A172 (cell line): Measurements from ENCODE around the gene HOXD11. TPM values are rescaled to one million over a fixed set of nuclear protein-coding genes. Genes with fewer than 3 reads are reported as not detected.
A peak's percentile ranks its signal among the peaks of the same experiment; 100 is the strongest.

ENCODE experiments used
- DNase-seq: peaks from one replicate; pipeline ENCODE4 v3.0.0-alpha.2; 2015; ENCODE audit warnings: low spot score
- total RNA-seq: library from RNA; depleted of rRNA; stranded (reverse); fragments of >200 nt; shearing (Covaris generic); gene quantifications from 2 replicates; pipeline ENCODE4 v1.2.3, GENCODE V29; 2014

The HOXD11 gene
- total RNA-seq, 1 experiment from 2014 or later: 17.3 TPM

DNA sequence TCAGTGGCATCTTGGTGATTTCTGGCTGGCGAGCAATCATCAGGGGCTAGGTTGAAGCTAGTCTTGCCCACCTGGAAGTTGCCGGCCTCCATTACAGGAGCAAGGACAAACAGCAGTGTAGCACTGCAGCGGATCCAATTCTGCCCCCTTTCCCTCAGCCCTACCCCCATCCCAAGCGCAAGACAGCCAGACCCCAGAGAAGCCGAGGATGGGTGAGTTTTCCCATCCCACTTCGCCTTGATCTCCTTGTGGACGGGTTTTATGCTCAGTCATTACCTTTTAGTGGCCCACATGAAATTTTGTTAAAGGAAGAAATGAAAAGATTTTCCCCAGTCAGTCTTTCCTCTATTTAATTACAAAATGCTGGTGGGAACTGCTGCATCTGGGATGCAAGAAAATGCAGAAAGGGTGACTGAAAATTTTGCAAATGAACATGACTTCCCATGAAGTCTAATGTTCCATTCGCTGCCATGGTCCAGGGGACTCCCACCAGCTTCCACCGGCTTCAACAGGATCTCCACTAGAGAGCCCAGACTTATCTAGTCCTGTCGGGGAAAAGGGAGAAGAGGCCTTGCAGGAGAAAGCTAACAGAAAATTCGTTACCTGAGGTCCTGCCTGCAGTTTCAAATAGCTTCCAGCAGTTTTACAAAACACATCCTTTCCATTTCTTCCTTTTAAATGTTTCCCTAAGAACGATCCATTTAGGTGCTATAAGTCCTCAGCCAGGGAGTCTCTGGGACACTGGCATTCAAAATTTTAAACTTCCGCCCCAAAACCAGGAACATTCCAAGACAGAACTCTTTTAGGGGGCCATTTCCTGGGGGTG is 13.5 kb downstream of the HOXD11 start:
- no peak for DNase-seq

DNA sequence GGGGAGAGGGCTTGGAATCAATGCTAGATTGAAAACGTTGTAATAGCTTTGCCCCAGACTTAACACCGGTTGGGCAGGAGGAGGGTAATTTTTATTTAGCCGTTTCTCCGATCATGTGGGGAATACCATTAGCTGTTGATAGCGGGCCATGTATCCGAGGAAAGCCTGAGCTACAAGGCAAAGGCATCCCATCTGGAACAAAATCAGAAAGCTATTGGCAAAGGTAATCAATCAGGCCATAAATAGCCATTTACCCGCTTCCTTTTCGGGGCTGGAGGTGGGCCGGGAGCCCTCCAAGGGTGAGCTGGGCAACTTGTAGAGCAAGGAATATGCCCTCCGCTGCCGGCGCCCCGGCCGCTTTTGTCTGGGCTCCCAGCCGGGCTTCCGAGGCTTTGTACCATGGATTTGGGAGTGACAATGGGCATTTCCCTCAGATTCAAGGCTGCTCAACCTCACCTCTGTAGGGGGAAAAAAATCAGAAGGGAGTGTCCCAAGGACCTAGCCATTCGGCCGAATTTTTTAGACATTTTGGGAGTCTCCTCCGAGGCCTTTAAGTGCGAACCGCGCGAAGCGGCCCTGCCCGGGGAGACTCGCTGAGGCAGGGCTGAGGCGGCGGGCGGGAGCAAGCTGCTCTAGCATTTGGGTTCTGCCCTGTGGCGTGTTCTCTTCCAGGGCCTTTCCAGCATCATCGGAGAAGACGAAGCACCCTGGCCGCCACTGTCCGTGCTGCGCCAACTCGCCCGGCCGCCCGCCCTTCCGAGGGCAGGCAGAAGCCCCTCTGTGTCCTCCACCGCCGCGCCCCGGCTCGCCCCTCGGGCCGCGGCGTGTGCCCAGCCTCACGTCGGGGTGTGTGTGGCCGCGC is 14.3 kb downstream of the HOXD11 start:
- no peak for DNase-seq

DNA sequence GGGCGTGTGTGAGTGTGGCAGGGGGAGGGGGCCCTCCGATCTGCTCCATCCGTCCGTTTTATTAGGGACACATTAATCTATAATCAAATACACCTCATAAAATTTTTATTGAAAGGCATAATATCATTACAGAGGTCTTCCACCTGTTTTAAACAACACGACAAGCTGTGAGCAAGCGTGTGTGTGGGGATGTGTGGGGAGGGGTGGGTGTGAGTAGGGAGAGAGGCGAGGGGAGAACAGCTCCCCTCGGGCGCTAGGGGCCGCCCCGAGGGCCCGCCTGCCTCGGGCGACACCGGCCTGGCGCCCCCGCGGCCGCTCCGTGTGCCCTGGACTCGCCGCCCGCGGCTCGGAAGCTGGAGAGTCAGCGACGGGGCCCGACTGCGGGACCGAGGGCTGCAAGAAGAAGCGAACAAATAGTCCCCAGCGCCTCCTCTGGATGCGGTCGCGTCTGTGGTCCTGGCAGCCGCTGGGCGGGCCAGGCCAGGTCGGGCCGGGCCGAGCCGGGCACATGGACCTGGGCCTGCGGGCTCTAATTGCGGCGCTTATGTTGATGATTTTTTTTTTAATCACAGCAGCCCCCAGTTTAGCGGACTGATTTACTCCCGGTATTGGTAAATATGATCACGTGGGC is 15.1 kb downstream of the HOXD11 start:
- no peak for DNase-seq

DNA sequence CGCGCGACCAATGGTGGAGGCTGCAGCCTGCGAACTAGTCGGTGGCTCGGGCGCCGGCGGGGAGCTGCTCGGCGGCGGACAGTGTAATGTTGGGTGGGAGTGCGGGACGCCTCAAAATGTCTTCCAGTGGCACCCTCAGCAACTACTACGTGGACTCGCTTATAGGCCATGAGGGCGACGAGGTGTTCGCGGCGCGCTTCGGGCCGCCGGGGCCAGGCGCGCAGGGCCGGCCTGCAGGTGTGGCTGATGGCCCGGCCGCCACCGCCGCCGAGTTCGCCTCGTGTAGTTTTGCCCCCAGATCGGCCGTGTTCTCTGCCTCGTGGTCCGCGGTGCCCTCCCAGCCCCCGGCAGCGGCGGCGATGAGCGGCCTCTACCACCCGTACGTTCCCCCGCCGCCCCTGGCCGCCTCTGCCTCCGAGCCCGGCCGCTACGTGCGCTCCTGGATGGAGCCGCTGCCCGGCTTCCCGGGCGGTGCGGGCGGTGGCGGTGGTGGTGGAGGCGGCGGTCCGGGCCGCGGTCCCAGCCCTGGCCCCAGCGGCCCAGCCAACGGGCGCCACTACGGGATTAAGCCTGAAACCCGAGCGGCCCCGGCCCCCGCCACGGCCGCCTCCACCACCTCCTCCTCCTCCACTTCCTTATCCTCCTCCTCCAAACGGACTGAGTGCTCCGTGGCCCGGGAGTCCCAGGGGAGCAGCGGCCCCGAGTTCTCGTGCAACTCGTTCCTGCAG is 15.8 kb downstream of the HOXD11 start, which contains the start of gene HOXD9:
Gene HOXD9, plus strand, starts transcription at position 37 of the 728 bp plus-strand sequence. Its CDS starts 50 bp downstream, at position 87.
- DNase-seq: no peak

DNA sequence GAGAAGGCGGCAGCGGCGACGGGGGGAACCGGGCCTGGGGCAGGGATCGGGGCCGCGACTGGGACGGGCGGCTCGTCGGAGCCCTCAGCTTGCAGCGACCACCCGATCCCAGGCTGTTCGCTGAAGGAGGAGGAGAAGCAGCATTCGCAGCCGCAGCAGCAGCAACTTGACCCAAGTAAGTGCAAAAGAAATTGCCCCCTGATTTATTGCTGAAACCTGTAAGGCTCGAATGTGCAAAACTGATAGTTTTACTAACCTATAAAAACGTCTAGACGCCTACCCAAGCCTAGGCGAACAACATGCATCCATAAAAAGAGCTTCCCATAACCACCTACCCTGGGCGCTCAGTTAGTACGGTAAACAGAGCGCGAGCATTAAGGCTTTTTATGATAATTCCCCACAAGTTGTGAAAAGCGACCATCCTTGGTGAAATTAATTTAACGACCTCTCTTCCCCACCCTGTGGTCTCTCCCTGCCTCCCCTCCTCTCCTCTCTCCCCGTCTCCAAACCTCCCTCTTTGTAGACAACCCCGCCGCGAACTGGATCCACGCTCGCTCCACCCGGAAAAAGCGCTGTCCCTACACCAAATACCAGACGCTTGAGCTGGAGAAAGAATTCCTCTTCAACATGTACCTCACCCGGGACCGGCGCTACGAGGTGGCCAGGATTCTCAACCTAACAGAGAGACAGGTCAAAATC is 16.5 kb downstream of the HOXD11 start:
- DNase-seq: no peak

DNA sequence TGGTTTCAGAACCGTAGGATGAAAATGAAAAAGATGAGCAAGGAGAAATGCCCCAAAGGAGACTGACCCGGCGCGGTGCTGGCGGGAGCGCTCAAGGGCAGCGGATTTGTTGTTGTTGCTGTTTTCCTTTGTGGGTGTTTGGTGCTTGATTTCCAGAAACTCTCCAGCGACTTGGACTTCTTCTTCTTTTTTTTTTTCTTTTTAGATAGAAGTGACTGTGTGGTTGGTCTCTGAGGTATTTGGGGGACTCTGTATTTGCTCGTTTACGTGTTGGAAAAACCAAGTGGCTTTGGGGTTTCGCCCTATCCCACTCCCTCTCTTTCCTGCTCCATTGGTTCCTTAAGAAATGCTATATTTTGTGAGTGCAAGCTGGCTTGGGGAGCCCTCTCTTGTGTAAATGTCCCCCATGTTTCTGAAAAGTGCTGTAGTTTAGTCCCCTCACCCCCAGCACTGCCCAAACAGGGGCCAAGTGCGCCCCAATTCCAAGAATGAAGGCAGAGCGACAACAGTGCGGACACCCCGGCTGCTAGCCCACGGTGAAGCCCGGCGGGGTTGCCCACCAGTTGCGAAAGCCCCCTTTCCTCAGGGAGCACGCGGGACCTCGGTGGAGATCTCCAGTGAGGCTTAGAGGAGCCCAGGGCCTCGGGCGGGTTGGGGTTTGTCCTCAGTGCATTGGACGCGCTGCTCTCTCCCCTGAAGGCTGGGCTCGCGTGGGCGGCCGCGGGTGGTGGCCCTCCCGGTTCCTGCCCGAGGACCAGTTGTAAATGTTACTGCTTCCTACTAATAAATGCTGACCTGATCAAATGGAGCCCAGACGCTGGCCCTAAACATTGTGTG is 17.2 kb downstream of the HOXD11 start:
- no peak for DNase-seq

DNA sequence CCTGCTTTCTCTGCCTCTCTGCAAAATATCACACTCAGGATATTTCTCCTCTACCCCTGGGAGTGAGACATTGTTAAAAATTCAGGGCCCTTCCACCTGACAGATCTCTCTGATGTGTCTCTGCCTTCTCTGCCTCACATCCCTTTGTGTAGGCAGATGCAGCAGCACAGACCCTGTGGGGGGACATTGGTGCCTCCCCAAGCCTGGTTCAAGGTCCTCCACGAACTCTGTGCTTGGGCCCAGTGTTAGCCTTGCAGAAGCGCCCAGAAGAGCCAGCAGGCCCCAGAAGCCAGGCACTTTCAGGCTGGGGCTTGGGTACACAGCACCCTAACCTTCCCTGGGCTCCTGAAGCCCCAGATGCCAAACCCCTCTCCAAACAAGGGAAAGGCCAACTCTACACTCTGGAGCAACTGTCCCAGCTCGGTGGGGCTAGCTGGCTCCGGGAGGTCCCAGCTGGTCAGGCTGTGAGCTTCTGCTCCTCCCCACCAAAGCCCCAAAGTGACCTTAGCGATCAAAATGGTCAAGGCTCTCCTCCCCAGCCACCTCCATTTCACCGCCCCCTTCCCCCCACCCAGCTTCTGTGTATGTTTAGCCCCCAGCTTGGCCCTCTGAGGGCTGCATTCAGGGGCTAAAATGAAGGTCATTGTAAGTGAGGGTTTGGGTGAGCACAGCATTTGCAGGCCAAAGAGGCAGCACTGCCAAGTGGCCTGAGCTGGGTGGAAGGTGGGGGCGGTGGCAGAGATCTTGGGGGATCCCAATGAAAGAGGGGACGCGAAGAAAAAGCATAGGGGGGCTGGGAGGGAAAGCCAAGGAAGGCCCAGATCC is 18.1 kb downstream of the HOXD11 start:
- no peak for DNase-seq

DNA sequence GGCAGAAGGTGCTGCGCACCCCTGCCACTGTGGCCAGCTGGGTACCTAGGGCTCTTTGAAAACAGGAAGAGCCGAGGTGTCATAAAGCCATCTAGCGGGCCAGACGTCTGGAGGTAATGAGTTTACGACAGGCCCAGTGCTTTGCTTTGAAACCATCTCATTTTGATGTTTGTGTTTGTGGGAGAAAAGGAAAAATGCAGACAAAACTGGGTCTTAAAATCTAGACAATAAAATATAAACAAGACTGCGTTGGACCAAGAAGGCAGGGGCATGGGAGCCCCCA is 18.6 kb downstream of the HOXD11 start:
- no peak for DNase-seq

DNA sequence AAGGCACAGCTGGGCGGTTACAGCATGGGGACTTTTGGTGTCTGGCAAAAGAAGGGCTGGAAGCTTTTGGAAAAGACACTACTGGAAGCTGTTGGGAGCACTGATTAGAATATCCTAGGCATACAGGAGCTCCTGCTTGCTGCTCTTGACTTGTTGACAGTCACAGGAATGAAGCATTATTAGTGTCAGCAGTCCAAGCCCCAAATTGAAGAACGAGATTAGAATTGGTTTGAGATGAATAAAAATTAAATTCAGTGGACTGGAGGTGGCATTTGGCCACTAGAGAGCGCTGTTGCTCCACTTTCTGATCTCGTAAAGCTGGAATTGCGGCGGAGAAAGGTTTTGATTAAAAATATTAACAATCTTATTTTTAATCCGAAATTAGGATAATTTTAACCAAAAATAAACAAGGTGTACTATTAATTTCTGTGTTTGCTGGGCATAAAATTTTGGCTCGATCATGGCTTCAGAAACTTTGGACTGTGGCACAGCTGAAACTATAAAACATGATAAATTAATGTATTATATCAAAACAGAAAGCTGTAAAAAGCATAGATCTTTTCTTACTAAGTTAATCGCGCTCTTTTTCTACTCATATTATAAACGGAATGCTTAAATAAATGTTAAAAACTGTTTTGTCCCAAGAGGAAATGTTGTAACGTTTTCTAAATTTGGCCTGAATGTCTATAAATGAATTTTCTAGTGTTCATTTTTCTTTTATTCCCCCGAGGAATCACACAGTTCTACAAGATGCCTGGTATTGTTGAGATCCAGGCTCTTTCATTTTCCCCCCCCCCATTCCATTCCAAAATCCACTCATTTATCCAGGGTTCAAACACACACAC is 20.1 kb downstream of the HOXD11 start:
- DNase-seq: peak; percentile 53

DNA sequence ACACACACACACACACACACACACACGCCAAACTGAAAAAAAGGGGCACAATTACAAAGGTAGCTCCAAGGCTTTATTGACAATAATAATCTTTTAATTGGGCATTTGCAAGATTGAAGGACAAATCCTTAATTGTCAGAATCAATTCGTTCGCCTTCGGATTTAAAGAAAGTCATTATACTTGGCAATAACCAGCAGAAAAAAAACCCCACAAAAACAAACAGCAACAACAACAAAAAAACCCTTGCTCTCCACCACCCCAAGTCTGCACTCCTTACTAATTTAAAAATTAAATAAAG is 20.6 kb downstream of the HOXD11 start:
- DNase-seq: no peak

DNA sequence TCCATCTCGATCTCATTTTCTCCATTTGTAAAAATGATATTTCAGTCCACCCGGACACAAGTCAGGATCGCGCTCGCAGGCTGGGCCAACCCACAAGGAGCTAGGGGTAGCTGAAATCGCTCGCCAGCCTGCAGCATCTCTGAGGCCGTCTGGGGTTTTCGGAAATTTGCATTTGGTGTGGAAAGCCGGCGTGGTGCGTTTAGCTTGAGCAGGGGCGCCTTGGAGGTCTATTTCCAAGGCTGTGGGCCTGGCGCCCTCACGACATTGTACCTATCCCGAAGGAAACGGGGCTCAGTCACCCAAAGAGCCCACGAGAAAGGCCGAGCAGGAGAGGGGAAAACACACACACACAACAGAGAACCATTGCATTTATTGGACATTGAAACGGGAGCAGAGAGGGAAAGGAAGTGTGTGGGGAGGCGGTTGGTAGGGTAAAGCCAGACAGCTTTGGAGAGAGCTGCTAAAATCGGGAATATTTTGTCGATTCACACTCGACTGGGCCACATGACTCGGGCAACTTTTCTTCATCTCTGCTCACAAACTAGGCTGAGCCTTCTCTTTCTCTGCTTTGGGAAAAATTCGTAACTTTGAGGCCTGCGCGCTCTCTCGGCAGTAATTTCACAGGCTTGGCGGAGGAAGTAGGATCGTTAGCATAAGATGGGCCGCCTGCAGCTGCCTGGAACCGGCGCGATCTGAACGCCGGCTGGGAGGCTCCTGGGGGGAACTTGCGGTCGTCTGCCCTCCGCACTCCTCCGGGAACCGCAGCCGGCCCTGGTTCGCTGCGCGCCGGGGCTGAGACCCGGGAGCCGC is 21.3 kb downstream of the HOXD11 start:
- no peak for DNase-seq

DNA sequence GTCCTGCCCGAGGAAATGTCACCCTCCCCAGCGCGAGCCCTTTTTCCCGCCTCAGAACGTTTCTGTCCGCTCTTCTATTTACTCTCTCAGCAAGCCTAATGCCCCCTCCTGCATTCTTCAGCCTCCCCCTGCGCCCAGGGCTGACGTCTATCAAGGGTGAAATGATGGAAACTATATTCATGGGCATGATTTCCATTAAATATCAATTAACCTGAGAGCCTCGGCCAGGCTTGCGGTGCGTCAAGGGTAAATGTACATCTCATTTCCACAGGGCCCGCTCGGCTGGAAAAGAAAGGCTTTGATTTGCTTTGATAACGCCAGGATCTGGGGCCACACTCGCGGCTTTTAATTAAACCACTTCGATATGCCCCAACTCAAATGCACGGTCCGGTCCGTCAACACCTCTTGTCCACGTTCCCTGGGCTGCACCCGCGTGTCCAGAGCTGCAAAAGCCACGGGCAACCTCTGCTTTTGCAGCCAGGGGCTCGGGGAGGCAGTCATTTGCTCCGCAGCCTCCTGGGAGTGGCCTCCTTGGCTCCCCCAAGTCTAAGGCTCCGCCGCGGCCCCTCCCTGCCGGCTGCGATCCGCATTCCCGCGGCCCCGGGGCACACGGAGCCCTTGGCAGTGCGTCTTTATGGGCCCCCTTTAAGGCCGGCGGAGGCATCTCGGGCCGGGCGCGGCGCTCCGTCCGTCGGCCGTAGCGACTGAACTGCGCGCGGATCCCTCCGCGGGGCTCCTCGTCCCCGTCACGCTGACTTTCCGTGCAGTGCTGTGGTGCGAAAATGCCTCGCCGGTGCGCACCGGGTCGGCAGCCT is 22.1 kb downstream of the HOXD11 start, which contains the start of gene HOXD8:
Gene HOXD8, plus strand, starts transcription at position 724 of the 815 bp plus-strand sequence. CDS start 662 bp downstream, outside the sequence.
- DNase-seq: peak; percentile 32

DNA sequence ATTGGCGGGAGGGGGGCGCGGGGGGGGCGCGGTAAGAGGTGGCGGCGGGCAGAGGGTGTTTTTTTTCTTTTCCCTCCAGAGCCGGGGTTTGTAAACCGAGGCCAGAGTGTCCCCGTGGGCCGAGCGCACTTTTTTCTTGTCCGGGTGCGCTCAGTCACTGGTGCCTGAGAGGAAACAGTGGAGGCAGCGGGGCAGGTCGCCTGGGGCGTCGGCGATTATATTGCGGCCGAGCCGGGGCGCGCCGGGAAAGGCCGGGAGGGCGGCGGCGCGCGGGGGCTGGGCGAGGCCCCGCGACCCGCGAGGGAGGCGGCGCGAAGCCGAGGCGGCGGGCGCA is 22.7 kb downstream of the HOXD11 start:
- DNase-seq: peak; percentile 14

DNA sequence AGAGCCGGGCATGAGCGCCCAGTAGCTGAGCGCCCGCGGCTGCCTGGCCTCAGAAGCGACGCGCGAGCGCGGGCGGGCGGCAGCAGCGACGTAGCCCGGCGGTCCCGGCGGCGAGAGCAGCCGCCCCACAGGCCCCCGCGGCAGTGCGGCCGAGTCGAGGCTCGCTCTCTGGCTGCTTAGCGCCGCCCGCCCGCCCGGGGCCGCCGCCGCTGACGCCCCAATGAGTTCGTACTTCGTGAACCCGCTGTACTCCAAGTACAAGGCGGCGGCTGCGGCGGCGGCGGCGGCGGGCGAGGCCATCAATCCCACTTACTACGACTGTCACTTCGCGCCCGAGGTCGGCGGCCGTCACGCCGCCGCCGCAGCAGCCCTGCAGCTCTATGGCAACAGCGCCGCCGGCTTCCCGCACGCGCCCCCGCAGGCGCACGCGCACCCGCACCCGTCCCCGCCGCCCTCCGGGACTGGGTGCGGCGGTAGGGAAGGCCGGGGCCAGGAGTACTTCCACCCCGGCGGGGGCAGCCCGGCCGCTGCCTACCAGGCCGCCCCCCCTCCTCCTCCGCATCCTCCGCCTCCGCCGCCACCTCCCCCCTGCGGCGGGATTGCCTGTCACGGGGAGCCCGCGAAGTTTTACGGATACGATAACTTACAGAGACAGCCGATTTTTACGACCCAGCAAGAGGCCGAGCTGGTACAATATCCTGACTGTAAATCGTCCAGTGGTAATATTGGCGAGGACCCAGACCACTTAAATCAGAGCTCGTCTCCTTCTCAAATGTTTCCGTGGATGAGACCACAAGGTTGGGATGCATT is 23.3 kb downstream of the HOXD11 start:
- DNase-seq: peak; percentile 53

DNA sequence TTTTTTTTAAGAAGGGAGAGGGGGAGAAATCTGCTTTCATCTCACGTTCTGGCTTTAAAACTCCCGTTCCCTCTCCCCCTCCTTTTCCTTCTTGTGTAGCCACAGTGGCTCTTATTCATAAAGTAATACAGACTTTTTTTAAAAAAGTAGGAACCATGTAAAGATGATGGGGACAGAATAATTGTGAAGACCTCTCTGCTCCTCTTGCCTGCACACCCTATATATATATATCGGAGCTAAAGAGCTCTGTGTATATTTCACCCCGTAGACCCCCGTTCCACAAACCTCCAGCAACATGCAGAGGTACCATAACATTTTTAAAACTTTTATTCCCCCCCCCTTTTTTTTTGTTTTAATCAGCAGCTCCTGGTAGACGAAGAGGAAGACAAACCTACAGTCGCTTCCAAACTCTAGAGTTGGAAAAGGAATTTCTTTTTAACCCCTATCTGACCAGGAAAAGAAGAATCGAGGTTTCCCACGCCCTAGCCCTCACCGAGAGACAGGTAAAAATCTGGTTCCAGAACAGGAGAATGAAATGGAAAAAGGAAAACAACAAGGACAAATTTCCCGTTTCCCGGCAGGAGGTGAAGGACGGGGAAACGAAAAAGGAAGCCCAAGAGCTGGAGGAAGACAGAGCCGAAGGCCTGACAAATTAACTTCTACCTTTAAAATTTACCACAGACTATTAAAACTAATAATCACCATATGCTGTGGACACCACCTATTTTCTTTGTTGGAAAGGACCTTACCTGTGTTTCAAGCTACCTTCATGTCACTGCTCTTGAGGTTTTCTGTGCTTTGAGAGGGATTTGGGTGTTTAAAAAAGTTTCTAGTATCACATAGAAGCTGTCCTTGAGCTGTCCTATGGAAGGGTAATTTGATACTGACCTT is 24.1 kb downstream of the HOXD11 start:
- DNase-seq: peak; percentile 4
